ENCODE data around the gene TRIM17. TPM values are rescaled to one million over a fixed set of nuclear protein-coding genes. Genes with fewer than 3 reads are reported as not detected.
A peak's percentile ranks its signal among the peaks of the same experiment; 100 is the strongest.

TRIM17 gene
- total RNA-seq, 1 donor from 2014 or later: 2.6 TPM

DNA sequence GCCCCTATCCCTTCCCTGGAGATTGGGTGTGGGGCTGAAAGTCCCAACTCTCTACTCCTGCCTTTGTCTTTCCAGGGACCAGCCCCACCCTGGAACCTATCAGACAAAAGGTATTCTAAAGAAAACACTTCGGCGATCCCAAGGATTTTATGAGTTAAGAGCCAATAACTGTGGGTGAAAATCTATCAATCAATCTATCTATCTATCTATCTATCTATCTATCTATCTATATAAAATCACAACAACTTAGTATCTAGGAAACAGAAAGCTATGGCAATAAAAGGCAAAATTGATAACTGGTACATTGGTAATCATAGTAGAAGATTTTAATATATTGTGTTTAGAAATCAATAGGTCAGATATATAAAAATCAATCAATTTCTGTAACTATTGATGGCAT is 32.9 kb downstream of the TRIM17 start:
- no peak overlapping the region for H3K27ac ChIP-seq
- H3K4me1 ChIP-seq: peaks cover 9% of the 10 kb centered on the region
- H3K9me3 ChIP-seq: no peaks in the 10 kb centered on the region
- TF ChIP-seq, protein P1, sequence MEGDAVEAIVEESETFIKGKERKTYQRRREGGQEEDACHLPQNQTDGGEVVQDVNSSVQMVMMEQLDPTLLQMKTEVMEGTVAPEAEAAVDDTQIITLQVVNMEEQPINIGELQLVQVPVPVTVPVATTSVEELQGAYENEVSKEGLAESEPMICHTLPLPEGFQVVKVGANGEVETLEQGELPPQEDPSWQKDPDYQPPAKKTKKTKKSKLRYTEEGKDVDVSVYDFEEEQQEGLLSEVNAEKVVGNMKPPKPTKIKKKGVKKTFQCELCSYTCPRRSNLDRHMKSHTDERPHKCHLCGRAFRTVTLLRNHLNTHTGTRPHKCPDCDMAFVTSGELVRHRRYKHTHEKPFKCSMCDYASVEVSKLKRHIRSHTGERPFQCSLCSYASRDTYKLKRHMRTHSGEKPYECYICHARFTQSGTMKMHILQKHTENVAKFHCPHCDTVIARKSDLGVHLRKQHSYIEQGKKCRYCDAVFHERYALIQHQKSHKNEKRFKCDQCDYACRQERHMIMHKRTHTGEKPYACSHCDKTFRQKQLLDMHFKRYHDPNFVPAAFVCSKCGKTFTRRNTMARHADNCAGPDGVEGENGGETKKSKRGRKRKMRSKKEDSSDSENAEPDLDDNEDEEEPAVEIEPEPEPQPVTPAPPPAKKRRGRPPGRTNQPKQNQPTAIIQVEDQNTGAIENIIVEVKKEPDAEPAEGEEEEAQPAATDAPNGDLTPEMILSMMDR (IDR thresholded peaks at IDR 0.05): no peak
- no peaks in the 10 kb centered on the region for H3K36me3 ChIP-seq
- ATAC-seq (no peak), DNase-seq (no peak)
- H3K4me3 ChIP-seq: no peak overlapping the region
- intact Hi-C loops (cut with DNase I): no loop called here
- peaks cover 4% of the 10 kb centered on the region for H3K27me3 ChIP-seq (ENCODE audit: low read depth)

DNA sequence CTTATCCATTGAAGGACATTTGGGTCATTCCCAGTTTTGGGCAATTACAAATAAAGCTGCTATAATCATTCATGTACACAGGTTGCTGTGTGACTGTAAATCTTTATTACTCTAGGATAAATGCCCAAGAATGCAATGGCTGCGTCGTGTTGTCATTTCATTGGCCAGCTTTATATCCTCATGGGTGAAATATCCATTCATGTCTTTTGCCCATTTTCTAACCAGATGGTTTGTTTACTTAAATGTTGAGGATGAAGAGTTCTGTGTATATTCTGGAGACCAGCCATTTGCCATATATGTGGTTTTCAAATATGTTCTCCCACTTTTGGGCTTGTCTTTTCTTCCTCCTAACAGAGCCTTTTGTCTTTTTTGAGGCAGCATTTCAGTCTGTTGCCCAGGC is 35.3 kb downstream of the TRIM17 start:
- Histone ChIP-seq H3K4me1 (peaks cover 11% of the 10 kb centered on the region), H3K36me3 (no peaks in the 10 kb centered on the region), H3K27me3 (ENCODE audit: low read depth) (peaks cover 7% of the 10 kb centered on the region), H3K27ac (no peak overlapping the region), H3K9me3 (no peaks in the 10 kb centered on the region), H3K4me3 (no peak overlapping the region)
- ATAC-seq (no peak), DNase-seq (no peak)
- TF ChIP-seq, protein P1 (IDR thresholded peaks at IDR 0.05): no peak
- intact Hi-C loops (cut with DNase I): no loop called here

DNA sequence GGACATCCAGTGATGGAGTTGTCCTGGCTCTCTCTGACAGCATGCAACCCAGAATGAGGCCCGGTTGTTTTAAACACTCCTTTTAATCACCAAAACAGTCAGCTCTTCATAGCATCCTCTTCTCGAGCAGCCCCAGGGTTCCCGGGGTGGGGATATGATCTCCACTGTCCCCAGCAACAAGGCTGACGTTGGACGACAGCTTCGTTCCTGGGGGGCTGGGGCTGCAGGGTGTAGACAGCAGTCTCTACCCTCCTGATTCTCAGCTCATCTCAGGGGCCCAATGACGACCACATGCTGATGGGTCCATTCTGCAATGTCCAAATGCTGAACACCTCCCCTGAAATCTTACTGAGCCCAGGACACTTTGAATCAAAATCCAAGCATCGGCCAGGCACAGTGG is 37.0 kb downstream of the TRIM17 start:
- no peak overlapping the region for H3K27ac ChIP-seq
- intact Hi-C loops (cut with DNase I): no loop called here
- peak overlapping the region; percentile 56 for H3K4me3 ChIP-seq
- ATAC-seq (no peak), DNase-seq (peak; percentile 32)
- TF ChIP-seq, protein P1 (IDR thresholded peaks at IDR 0.05): no peak
- H3K9me3 ChIP-seq: no peaks in the 10 kb centered on the region
- H3K36me3 ChIP-seq: no peaks in the 10 kb centered on the region
- peaks cover 11% of the 10 kb centered on the region for H3K4me1 ChIP-seq
- peaks cover 7% of the 10 kb centered on the region for H3K27me3 ChIP-seq (ENCODE audit: low read depth)

DNA sequence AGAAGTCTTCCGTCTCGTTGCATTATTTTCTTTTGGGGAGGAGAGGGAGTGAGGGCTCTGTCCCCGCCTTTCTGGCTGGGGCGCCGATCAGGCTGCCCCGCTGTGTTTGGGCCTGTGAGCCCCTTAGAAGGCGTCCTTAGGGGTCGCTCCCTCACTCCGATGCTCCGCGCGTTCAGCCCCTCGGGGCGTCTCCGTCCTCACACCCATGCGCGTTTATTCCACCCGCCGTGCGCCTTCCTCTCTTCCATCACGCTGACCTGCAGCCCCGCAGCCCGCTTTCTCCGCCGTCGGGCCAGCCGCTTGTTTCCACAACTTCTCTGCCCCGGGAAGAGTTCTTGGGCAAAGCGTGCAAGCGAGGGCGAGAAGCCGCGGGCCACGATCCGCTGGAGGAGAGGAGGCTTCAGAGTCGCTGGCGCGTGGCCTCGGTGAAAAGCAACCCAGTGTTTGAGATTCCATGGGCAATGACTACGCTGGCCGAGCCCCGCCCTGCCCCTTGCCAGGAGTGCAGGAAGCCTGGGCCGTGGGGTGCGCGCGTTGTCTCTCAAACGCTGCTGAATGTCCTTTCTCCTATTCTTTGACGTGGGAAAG is 37.7 kb downstream of the TRIM17 start:
- ATAC-seq (peak; percentile 22 to 62), DNase-seq (peak; percentile 62)

DNA sequence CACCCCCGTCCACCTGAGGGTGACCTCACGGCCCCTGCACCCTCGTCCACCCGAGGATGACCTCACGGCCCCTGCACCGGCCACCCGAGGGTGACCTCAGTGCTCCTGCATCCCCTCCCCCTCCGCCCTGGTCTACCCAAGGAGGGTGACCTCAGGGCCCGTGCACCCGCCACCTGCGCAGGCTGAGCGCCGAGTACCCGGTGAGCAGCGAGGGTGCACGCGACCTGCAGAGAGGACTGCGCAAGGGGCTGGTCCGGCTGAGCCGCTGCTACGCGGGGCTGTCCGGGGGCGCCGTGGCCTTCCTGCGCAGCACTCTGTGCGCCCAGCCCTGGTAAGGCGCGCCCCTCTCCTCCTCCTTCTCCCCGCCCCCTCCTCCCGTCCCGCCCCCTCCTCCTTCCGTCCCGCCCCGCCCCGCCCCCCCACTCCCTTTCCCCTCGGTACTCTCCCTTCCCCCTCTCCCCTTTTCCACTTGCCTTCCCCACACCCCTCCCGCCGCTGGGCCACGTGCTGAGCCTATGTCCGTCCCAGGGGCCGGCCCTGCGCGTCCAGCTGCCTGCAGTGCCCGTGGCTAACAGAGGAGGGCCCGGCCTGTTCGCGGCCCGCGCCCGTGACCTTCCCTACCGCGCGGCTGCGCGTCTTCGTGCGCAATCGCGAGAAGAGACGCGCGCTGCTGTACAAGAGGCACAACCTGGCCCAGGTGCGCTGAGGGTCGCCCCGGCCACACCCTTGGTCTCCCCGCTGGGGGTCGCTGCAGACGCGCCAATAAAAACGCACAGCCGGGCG is 38.4 kb downstream of the TRIM17 start:
- Histone ChIP-seq H3K4me3 (peak overlapping the region; percentile 56), H3K4me1 (peaks cover 11% of the 10 kb centered on the region), H3K9me3 (no peaks in the 10 kb centered on the region), H3K36me3 (no peaks in the 10 kb centered on the region), H3K27ac (peak overlapping the region; percentile 37), H3K27me3 (ENCODE audit: low read depth) (peaks cover 7% of the 10 kb centered on the region)
- peak; percentile 83 for DNase-seq
- peak; percentile 85 to 91 for ATAC-seq
- intact Hi-C loops (cut with DNase I): no loop called here
- TF ChIP-seq, protein P1 (IDR thresholded peaks at IDR 0.05): peak; percentile 49

More for the DNA sequence above, 37.7 kb downstream of the TRIM17 start:
- Histone ChIP-seq H3K4me3 (peak overlapping the region; percentile 56), H3K27ac (peak overlapping the region; percentile 37), H3K36me3 (no peaks in the 10 kb centered on the region), H3K9me3 (no peaks in the 10 kb centered on the region), H3K4me1 (peaks cover 11% of the 10 kb centered on the region), H3K27me3 (ENCODE audit: low read depth) (peaks cover 7% of the 10 kb centered on the region)
- intact Hi-C loops (cut with DNase I): no loop called here
- TF ChIP-seq, protein P1 (IDR thresholded peaks at IDR 0.05): no peak
